K562 (cell line): ENCODE data around the gene ITGB2. TPM values are rescaled to one million over a fixed set of nuclear protein-coding genes. Genes with fewer than 3 reads are reported as not detected.

Experiments
- ATAC-seq: fragments of 200-7000 bp; cut with Tn5 transposase; 3 replicates; pipeline ENCODE4 v1.9.1; 2020; ENCODE audit warnings: moderate library complexity
- BruUV-seq: library from RNA; stranded (reverse); fragments of 400-500 nt; replicated peaks from 2 replicates; lab custom pipeline; 2021; lab: Mats Ljungman, UMichigan
- CTCF ChIA-PET: fragments of 300-600 bp; formaldehyde crosslinking; extraction: SDS; loops from one replicate; lab custom pipeline; 2021; ENCODE audit warnings: low intra/inter-chr PET ratio; lab: Yijun Ruan, JAX
- POLR2A ChIA-PET: fragments of 300-600, 350-650 bp; sonication (Branson Sonifier 250); formaldehyde crosslinking; extraction: SDS; loops from one replicate; lab custom pipeline; 2021; ENCODE audit warnings: antibody characterized with exemption, inconsistent platforms; lab: Yijun Ruan, JAX
- DNase-seq, 4 experiments: peaks; one replicate each; pipeline versions ENCODE4 v3.0.0 to v3.0.0-alpha.2; 2011 to 2018; ENCODE audit warnings: low spot score in 3 of 4, mixed read lengths in 3 of 4; ENCODE audit errors: extremely low read depth in 1 of 4
- FAIRE-seq: peaks from 2 replicates; lab custom pipeline; 2011; peaks lifted over from hg19 to GRCh38; lab: Jason Lieb, UNC
- H2AFZ ChIP-seq: 2 replicates; pipeline ENCODE4 v1.6.0; 2011; ENCODE audit warnings: low read depth, low read length, control low read depth, inconsistent platforms
- H3K27ac ChIP-seq: fragments of 200-600 bp; 3 replicates; pipeline ENCODE4 v1.8.0; 2011; ENCODE audit warnings: low read depth, mild to moderate bottlenecking, control low read depth, inconsistent platforms, low read length, moderate library complexity, mixed read lengths; ENCODE audit errors: extremely low read depth
- H3K27me3 ChIP-seq, 2 experiments: fragments of 300-600 bp in 1 of 2; 2 replicates in 1 of 2; 3 replicates in 1 of 2; pipeline versions ENCODE4 v1.6.0 to v1.8.0; 2011; ENCODE audit warnings: inconsistent platforms in 2 of 2, low read length in 2 of 2, mild to moderate bottlenecking in 1 of 2, mixed read lengths in 1 of 2, moderate library complexity in 1 of 2; ENCODE audit not compliant: control insufficient read depth in 2 of 2, insufficient read depth in 2 of 2
- H3K36me3 ChIP-seq: fragments of 300-600 bp; 3 replicates; pipeline ENCODE4 v1.8.0; 2011; ENCODE audit warnings: mild to moderate bottlenecking, low read length, inconsistent platforms; ENCODE audit not compliant: control insufficient read depth, insufficient read depth
- H3K4me1 ChIP-seq, 2 experiments: fragments of 200-600 bp in 1 of 2; replicated peaks in 1 of 2; 2 replicates in 1 of 2; 3 replicates in 1 of 2; pipeline versions ENCODE4 v1.5.1 to v1.8.0; 2011; ENCODE audit warnings: inconsistent platforms in 2 of 2, low read length in 2 of 2, mild to moderate bottlenecking in 1 of 2, mixed read lengths in 1 of 2, moderate library complexity in 1 of 2; ENCODE audit not compliant: control insufficient read depth in 2 of 2, insufficient read depth in 2 of 2
- H3K4me2 ChIP-seq: 2 replicates; pipeline ENCODE4 v1.6.1; 2011; ENCODE audit warnings: low read length, control low read depth, inconsistent platforms, mixed read lengths; ENCODE audit not compliant: insufficient read depth
- H3K4me3 ChIP-seq: fragments of 200-600 bp; sonication (generic), shearing (Covaris generic); 2 replicates; pipeline ENCODE4 v1.5.1; 2016; ENCODE audit warnings: control low read depth, inconsistent platforms
- H3K79me2 ChIP-seq: fragments of 200-600 bp; 3 replicates; pipeline ENCODE4 v1.8.0; 2011; ENCODE audit warnings: low read length, inconsistent platforms; ENCODE audit not compliant: control insufficient read depth, insufficient read depth
- H3K9ac ChIP-seq, 2 experiments: 2 replicates each; pipeline versions ENCODE4 v1.6.0 to v1.6.1; 2011; ENCODE audit warnings: low read depth in 2 of 2, low read length in 2 of 2, control low read depth in 1 of 2, inconsistent platforms in 1 of 2, mild to moderate bottlenecking in 1 of 2, mixed read lengths in 1 of 2; ENCODE audit not compliant: insufficient read depth in 1 of 2
- H3K9me1 ChIP-seq: one replicate; pipeline ENCODE4 v1.6.0; 2011; ENCODE audit warnings: inconsistent platforms, mild to moderate bottlenecking, low read length, moderate library complexity; ENCODE audit not compliant: control insufficient read depth, insufficient read depth
- H3K9me3 ChIP-seq: replicated peaks from 2 replicates; pipeline ENCODE4 v1.5.1; 2011; ENCODE audit warnings: low read depth, low read length, inconsistent platforms; ENCODE audit not compliant: control insufficient read depth, insufficient read depth
- H4K20me1 ChIP-seq: replicated peaks from 2 replicates; pipeline ENCODE4 v1.6.1; 2011; ENCODE audit warnings: low read length, inconsistent platforms, mixed read lengths; ENCODE audit not compliant: control insufficient read depth, insufficient read depth
- CHD4 ChIP-seq: fragments of 200-600 bp; sonication (generic); IDR thresholded peaks from 3 replicates; pipeline ENCODE4 v1.6.1; 2012; ENCODE audit warnings: low read depth, mild to moderate bottlenecking, mixed read lengths, low read length, inconsistent platforms; ENCODE audit not compliant: insufficient read depth, insufficient replicate concordance, poor library complexity, severe bottlenecking
- DDX20 ChIP-seq: fragments of 450-650 bp; IDR thresholded peaks from 2 replicates; pipeline ENCODE4 v1.6.1; 2016; ENCODE audit warnings: missing genetic modification characterization, low read depth, mild to moderate bottlenecking, missing compliant biosample characterization, moderate library complexity
- ELF4 ChIP-seq: fragments of 450-650 bp; formaldehyde crosslinking; IDR thresholded peaks from 2 replicates; pipeline ENCODE4 v1.4.0; 2022; ENCODE audit warnings: missing genetic modification characterization
- ESRRA ChIP-seq: fragments of 450-650 bp; IDR thresholded peaks from 2 replicates; pipeline ENCODE4 v1.6.1; 2014; ENCODE audit warnings: low read depth, mild to moderate bottlenecking, moderate library complexity, borderline replicate concordance
- FOS ChIP-seq: IDR thresholded peaks from 3 replicates; pipeline ENCODE4 v1.6.1; 2011; ENCODE audit not compliant: insufficient read length; ENCODE audit errors: extremely low read depth
- FOXJ2 ChIP-seq: fragments of 200-800 bp; sonication (Bioruptor generic); IDR thresholded peaks from 2 replicates; pipeline ENCODE4 v1.6.1; 2016; ENCODE audit warnings: missing genetic modification characterization, missing compliant biosample characterization
- KAT7 ChIP-seq: sonication (generic); formaldehyde crosslinking; IDR thresholded peaks from 2 replicates; pipeline ENCODE4 v1.8.0; 2022; ENCODE audit warnings: missing genetic modification reagents, mild to moderate bottlenecking, borderline replicate concordance
- MCM5 ChIP-seq: fragments of 450-650 bp; IDR thresholded peaks from 2 replicates; pipeline ENCODE4 v1.6.1; 2016; ENCODE audit warnings: low read depth
- NCOA4 ChIP-seq: fragments of 450-650 bp; IDR thresholded peaks from 2 replicates; pipeline ENCODE4 v1.6.1; 2018; ENCODE audit warnings: mild to moderate bottlenecking; ENCODE audit not compliant: partially characterized antibody
- NFATC3 ChIP-seq: fragments of 450-650 bp; IDR thresholded peaks from 2 replicates; pipeline ENCODE4 v1.6.1; 2017; ENCODE audit warnings: mild to moderate bottlenecking
- NFYB ChIP-seq: IDR thresholded peaks from 2 replicates; pipeline ENCODE4 v1.6.1; 2011; ENCODE audit warnings: mild to moderate bottlenecking, moderate library complexity; ENCODE audit not compliant: insufficient read length; ENCODE audit errors: extremely low read depth
- RFX7 ChIP-seq: fragments of 250-450 bp; sonication (Bioruptor Pico); IDR thresholded peaks from 2 replicates; pipeline ENCODE4 v1.5.1; 2021; ENCODE audit warnings: mild to moderate bottlenecking
- SUPT5H ChIP-seq: fragments of 450-650 bp; IDR thresholded peaks from 2 replicates; pipeline ENCODE4 v1.6.1; 2016
- ZKSCAN3 ChIP-seq: fragments of 250-450 bp; sonication (Bioruptor Pico); IDR thresholded peaks from 2 replicates; pipeline ENCODE4 v1.4.0; 2020
- ZNF41 ChIP-seq: fragments of 250-450 bp; sonication (Bioruptor Pico); conservative IDR thresholded peaks from 2 replicates; pipeline ENCODE4 v1.4.0; 2020; ENCODE audit warnings: mild to moderate bottlenecking
- ZNF780A ChIP-seq: fragments of 250-450 bp; sonication (Bioruptor Pico); IDR thresholded peaks from 2 replicates; pipeline ENCODE4 v1.5.0; 2021; ENCODE audit warnings: mild to moderate bottlenecking
- WGBS: fragments of 100-300 bp; shearing (Covaris generic); methylation state at CpG from one replicate; pipeline ENCODE4 v1.1.6; 2016; ENCODE audit warnings: low coverage, mixed read lengths; ENCODE audit not compliant: insufficient coverage; ENCODE audit errors: missing lambda C conversion rate; 5-methylcytosine and 5-hydroxymethylcytosine counted together
- in situ Hi-C: fragments of 300-500 bp; cut with MboI; formaldehyde crosslinking; loops from 4 replicates; pipeline ENCODE4 v1.15.0; 2018; ENCODE audit warnings: inconsistent platforms, mixed read lengths
- intact Hi-C: fragments of 100-400 bp; cut with micrococcal nuclease; formaldehyde crosslinking; loops from 2 replicates; pipeline ENCODE4 v1.14.2; 2022
- polyA plus RNA-seq, 8 experiments: library from polyadenylated mRNA; depleted of rRNA in 4 of 8; stranded (reverse) in 5 of 8; unstranded in 3 of 8; fragments of >200 nt; fragmentation: Nextera tagmentation in 2 of 8; fragmentation: Illumina TruSeq in 1 of 8; extraction: Ambion mirVana in 2 of 8; extraction: Trizol in 1 of 8; gene quantifications; 2 replicates each; pipeline versions ENCODE4 v1.2.1 to v1.2.3, GENCODE V29; 2011 to 2014; ENCODE audit warnings: inconsistent platforms in 1 of 8, missing spikeins in 1 of 8
- total RNA-seq, 7 experiments: library from RNA; depleted of rRNA in 6 of 7; stranded (reverse); fragments of >200 nt in 6 of 7; fragmentation: Illumina TruSeq in 2 of 7; extraction: Trizol in 2 of 7; gene quantifications; 2 replicates each; pipeline versions ENCODE4 v1.2.1 to v1.2.3, GENCODE V29; 2011 to 2021; ENCODE audit warnings: low replicate concordance in 1 of 7
- TF ChIP-seq, protein P1 (sequence below): sonication (generic); formaldehyde crosslinking; IDR thresholded peaks from 2 replicates; pipeline ENCODE4 v1.8.1; 2023; ENCODE audit warnings: mild to moderate bottlenecking, missing genetic modification reagents, moderate library complexity

Gene ITGB2
- total and polyA plus RNA-seq, 9 of the 15 experiments (the other 6 are each of a cell fraction or from before 2014, with no cell fraction given): 0.07 to 1.3 (median 0.51) TPM; not detected in 2

DNA sequence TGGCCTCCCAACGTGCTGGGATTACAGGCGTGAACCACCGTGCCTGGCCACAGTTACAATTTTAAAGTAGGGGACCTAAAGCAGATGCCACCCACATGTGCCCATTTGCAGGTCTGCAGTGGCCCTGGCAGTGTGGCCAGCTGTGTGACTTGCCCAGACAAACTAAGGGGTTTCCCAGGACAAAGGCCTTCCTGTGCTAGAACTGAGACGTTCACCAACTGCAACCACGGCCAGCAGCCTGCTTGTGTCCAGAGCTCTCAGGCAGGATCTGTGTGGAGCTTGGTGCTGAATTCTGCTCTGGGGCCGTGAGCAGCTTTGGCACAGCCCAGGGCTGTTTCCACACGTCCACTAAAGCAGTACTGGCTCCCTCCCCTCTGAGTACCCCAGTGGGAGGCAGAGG is 36.6 kb downstream of the ITGB2 start:
- CTCF ChIA-PET: no interaction called here
- intact Hi-C loops: no loop called here
- Histone ChIP-seq H2AFZ (no peak overlapping the region), H3K4me2 (no peak overlapping the region), H3K9me1 (no peaks in the 10 kb centered on the region), H3K4me3 (no peak overlapping the region), H3K4me1 (peaks cover 22 to 46% of the 10 kb centered on the region in 2 experiments), H4K20me1 (peaks cover 4% of the 10 kb centered on the region; the same call in 1 of the 2 replicates), H3K9me3 (no peaks in the 10 kb centered on the region), H3K27ac (no peak overlapping the region), H3K27me3 (peaks cover 6 to 32% of the 10 kb centered on the region in 2 experiments; a peak in 4 of 5 replicates), H3K79me2 (no peaks in the 10 kb centered on the region), H3K36me3 (no peaks in the 10 kb centered on the region), H3K9ac (no peak overlapping the region)
- no peak for FAIRE-seq
- DNase-seq: no peak
- in situ Hi-C loops: no loop called here
- POLR2A ChIA-PET: interaction anchor here (1.1 to 1.9 kb wide), 4 partner anchors 10 to 38 kb away, joined by 3 to 8 read pairs (median 4); partner anchors contain the start of gene PTTG1IP
- BruUV-seq: no TSS peak
- 36% methylated on average over 7 of the region's 7 CpGs for WGBS
- TF ChIP-seq FOXJ2 (tag): no peak
- TF ChIP-seq NFYB: no peak
- no peak for TF ChIP-seq NCOA4
- TF ChIP-seq ZNF41: no peak
- TF ChIP-seq, protein P1, sequence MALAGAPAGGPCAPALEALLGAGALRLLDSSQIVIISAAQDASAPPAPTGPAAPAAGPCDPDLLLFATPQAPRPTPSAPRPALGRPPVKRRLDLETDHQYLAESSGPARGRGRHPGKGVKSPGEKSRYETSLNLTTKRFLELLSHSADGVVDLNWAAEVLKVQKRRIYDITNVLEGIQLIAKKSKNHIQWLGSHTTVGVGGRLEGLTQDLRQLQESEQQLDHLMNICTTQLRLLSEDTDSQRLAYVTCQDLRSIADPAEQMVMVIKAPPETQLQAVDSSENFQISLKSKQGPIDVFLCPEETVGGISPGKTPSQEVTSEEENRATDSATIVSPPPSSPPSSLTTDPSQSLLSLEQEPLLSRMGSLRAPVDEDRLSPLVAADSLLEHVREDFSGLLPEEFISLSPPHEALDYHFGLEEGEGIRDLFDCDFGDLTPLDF: no peak
- no peak for TF ChIP-seq ELF4 (CRISPR knock-in tag)
- TF ChIP-seq RFX7: no peak
- TF ChIP-seq FOS: no peak
- no peak for TF ChIP-seq KAT7
- TF ChIP-seq MCM5: no peak
- no peak for TF ChIP-seq ZKSCAN3 (CRISPR knock-in tag)
- no peak for TF ChIP-seq ESRRA
- TF ChIP-seq CHD4: no peak
- no peak for TF ChIP-seq NFATC3
- no peak for TF ChIP-seq DDX20
- no peak for TF ChIP-seq SUPT5H
- no peak for TF ChIP-seq ZNF780A
- ATAC-seq: 0 out of 3 replicates have a peak, but pooled peaks have one; percentile 14
